Measurements from ENCODE around the gene ME3.

The ME3 gene

DNA sequence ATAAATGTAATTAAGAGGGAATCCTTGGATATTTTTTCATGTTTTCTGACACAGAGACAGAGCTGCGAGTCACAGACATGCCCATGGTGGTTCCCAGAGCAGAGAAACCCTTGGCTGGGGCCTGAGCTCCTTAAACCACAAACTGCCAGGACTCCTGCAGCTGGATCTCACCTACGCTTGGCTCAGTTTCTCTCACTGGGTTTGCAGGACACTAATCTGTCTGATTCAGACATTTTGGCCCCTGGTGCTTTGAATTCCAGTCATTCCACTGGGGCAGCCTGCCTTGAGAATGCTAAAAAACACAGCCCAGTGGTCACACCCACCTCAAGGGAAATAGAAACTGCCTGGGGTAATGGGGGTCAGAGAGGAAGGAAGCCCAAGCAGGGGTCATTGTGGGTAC is 175.1 kb downstream of the ME3 start:
- TF ChIP-seq ZNF274 (IDR thresholded peaks at IDR 0.05; ENCODE audit: low read depth, low read length): no peak
- no peak overlapping the region for H3K4me3 ChIP-seq (ENCODE audit: low read length)

DNA sequence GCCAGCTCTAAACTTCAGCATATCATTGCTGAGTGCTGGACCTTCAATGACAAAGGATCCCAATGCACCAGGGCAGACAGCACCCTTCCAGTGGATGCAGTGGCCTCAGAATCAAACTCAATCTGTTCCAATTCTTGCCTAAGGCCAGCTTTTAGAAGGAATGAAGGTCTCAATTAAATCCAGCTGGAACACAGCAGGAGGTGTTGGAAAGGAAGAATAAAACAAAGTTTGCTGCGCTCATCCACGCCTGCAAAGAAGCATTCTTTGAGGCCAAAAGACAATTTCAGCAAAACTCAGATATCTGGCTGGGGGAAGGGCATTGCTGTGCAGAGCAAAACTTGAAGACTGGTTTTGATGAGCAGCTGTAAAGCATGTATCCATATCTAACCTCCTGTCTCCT is 177.1 kb downstream of the ME3 start:
- no peak overlapping the region for H3K4me3 ChIP-seq (ENCODE audit: low read length)
- TF ChIP-seq ZNF274 (IDR thresholded peaks at IDR 0.05; ENCODE audit: low read depth, low read length): no peak

DNA sequence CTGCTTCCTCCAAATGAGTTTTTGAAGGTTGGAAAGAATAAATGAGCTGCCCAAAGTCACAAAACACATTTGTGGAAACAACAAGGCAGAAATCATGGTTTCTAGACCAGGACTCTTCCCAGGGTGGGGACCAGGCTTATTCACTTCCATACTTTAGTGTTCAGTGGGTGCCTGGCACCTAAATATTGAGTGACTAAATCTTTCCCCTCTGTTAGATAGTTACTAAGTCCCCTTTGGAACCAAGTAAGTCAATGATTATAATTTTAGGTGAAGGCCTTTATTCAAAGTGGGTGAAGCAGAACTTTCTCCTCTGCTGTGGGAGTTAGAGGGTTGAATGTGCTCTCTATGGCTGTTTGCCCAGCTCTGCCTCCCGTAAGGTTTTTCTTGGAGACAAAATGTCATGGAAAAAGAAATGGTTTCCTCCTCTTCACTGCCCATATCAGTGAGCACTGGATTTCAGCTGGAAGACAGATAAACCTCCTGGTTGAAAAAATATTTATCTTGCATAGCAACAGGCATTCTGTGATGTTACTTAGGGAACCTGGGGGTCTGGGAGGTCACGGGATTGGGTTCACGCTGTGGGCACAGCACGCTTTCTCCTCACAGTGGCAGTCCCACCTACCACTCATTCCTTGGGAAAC is 179.9 kb downstream of the ME3 start:
- no peak for TF ChIP-seq ZNF274 (IDR thresholded peaks at IDR 0.05; ENCODE audit: low read depth, low read length)
- no peak overlapping the region for H3K4me3 ChIP-seq (ENCODE audit: low read length)

DNA sequence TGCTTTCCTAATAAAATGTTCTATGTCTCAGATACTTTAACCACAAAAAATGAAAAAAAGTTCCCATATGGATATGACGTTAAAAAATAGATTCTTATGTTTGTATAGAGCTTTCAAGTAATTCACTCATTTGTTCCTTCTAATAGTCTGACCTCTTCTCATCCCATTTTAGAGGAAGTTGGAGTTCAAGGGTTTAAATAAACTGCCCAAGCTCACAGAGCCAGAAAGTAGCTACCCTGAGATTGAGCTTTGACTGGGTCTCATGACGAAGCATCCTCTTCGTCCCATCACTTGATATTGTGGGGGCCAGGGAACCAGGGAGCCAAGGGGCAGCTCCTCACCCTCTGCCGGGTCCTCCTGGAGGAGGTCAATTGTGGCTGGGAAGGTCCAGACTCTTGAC is 181.4 kb downstream of the ME3 start:
- H3K4me3 ChIP-seq (ENCODE audit: low read length): no peak overlapping the region

DNA sequence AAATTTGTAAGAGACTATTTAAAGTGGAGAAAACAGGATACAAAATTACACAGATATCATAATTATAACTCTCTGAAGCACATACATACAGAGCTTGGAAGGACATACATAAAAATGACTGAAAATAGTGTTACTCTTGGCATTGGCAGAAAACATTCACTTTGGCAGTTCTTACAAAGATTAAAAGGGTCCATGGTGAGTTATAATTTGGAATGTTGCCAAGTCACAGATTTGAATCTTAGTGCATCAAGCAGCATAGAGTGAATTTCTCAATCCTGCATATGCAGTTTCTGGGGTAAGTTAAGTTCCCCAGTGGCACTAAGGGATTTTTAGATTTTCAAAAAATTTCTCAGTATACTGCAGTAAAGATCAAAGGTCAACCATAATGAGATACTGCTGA is 181.8 kb downstream of the ME3 start:
- H3K4me3 ChIP-seq (ENCODE audit: low read length): no peak overlapping the region
- TF ChIP-seq ZNF274 (IDR thresholded peaks at IDR 0.05; ENCODE audit: low read depth, low read length): no peak

More for the DNA sequence above, 181.4 kb downstream of the ME3 start:
- TF ChIP-seq ZNF274 (IDR thresholded peaks at IDR 0.05; ENCODE audit: low read depth, low read length): no peak

DNA sequence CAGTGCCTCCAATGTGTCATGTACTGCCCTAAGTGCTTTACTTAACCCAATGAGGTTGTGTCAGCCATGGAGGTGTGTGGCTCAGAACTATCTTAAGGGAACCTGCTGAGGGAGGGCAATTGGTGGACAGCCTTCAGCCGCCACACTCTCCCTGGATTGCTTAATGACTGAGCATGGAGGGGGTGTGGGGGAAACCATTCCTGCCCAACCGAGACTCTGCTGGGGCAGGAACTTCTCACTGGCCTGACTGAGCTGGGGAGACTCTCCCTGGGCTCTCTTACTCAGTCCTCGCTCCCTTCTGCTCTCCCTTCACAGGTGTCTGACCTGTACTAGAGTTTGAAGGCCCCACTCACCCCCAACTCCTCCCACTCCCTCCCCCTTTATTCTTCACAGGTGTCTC is 183.0 kb downstream of the ME3 start:
- H3K4me3 ChIP-seq (ENCODE audit: low read length): no peak overlapping the region
- no peak for TF ChIP-seq ZNF274 (IDR thresholded peaks at IDR 0.05; ENCODE audit: low read depth, low read length)

DNA sequence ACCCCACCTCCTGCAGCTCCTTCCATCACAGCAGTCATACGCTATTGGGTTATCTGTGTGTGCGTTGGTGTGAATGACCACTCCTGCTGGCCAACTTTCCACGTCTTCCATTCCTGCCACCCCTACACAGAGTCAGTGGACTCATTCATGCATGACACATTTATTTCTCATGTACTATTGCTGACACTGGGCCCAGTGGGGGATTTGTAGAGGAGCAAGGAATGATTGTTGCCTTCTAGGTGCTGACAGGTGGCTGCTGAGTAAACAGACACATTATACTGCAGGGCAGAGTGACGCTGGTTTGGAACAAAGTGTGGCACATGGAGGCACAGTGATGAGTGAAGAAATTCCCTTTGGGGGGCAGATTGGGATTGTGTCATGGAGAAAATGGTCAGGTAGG is 183.9 kb downstream of the ME3 start:
- TF ChIP-seq ZNF274 (IDR thresholded peaks at IDR 0.05; ENCODE audit: low read depth, low read length): no peak

DNA sequence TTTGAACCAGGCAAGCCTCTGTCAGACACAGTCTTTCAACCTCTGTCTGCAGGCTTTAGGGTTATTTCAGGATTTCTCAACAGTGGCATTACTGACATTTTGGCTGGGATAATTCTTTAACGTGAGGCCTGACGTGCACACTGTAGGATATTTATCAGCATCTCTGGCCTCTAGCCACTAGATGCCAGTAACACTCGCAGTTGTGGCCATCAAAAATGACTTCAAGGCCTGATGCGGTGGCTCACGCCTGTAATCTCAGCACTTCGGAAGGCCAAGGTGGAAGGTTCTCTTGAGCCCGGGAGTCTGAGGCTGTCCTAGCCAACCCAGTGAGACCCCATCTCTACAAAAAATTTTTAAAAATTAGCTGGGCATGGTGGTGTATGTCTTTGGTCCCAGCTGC is 184.7 kb downstream of the ME3 start:
- no peak for TF ChIP-seq ZNF274 (IDR thresholded peaks at IDR 0.05; ENCODE audit: low read depth, low read length)
- H3K4me3 ChIP-seq (ENCODE audit: low read length): no peak overlapping the region

More for the DNA sequence above, 183.9 kb downstream of the ME3 start:
- no peak overlapping the region for H3K4me3 ChIP-seq (ENCODE audit: low read length)

DNA sequence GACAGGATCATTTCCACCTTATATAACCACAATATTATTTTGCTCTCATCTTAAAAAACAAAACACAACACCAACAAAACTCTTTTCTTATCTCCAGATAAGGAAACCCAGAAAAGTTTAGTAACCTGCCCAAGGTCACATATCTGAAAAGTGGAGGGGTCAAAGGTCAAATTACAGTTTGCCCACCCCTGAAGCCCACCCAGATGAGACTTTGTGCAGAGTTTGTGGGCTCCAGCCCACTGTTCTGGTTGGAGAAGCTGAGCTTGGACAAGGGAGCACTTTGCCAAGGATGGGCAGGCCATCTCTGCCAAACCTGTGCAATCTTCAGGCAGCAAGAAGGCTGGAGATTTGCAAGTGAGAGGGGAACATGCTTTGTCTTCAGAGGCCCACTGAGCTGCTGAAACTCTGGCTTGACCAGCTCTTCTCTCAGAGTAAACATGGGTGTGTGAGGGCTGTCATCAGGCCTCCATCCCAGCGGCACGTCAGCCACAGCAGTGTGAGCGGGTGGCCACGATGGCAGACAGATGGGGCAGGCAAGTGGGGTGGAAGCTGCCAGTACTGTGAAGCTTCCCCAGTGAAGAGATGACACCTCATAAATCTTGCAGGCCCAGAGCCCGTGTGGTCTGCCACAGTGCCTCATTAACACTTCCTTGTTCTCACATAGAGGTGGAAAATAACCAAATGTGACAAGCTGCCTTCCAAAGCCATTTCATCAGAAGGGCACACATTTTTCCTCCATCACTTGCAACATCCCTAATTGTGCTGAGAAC is 186.0 kb downstream of the ME3 start:
- TF ChIP-seq ZNF274 (IDR thresholded peaks at IDR 0.05; ENCODE audit: low read depth, low read length): no peak
- H3K4me3 ChIP-seq (ENCODE audit: low read length): no peak overlapping the region

DNA sequence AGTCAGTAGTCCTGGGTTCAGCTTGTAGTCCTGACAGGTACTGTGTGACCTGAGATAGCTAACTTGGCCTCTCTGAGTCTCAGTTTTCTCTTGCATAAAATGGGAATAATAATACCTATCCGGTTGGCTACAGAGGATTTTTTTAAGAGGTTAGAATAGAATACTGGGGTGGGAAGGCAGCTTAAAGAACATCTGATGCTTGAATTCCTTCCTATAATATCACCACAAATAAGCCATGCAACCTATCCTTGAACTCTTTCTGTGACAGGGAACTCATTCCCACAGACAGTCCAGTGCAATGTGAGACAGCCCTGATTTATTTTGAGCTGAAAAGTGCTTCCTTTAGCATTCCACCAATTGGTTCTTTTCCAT is 187.6 kb downstream of the ME3 start:
- no peak overlapping the region for H3K4me3 ChIP-seq (ENCODE audit: low read length)
- no peak for TF ChIP-seq ZNF274 (IDR thresholded peaks at IDR 0.05; ENCODE audit: low read depth, low read length)

DNA sequence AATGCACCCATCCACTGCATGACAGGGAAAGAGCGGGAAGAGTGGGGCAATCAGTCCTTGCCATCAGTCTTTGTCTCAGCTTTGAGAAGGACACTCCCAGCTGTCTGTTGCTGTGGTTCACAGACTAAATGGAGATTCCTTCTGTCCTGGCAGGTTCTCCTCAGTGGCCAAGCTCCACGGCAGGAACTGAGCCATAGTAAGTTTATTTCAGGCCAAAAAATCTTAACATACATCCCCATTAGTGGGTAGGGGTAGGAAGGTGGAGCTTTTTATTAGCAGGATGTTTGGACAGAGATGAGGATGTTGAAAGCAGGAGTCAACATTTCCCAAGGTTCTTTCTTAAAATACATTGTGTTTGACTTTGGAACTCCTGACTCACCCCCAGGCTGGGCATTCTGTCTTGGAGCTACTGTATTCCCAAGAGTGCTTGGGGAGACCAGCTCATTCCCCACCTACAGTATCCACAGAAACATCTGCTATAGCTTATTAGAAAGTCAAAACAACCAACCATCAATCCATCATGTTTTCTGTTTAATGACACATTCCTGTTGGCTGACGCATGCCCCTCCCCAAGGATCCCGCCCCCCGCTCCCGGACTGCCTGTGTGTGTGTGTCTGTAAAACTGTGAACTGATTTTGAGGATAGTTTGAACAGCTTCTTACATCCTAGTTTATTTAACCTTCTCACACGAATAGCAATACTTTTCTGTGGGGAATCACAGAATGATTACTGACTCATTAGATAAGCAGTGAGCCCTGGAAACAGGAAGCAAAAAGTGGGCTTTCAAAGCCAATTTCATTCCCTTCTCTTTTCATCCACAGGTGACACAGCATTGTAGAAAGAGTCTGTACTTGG is 188.2 kb downstream of the ME3 start:
- no peak for TF ChIP-seq ZNF274 (IDR thresholded peaks at IDR 0.05; ENCODE audit: low read depth, low read length)
- no peak overlapping the region for H3K4me3 ChIP-seq (ENCODE audit: low read length)

DNA sequence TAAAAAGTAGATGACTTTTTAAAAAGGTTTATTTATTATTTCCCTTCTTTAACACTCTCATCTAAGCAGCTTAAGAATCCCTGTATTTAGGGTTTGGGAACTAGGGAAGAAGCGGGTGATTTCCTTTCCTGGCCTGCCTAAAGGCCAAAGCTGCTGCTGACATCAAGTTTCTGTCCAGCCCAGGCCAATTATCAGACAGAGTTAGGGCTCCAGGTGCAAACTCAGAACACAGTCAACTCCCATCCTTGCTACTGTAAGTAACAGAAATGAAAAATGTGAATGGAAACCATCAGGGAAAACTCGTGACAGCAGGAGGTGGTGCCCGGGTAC is 188.8 kb downstream of the ME3 start:
- TF ChIP-seq ZNF274 (IDR thresholded peaks at IDR 0.05; ENCODE audit: low read depth, low read length): no peak
- no peak overlapping the region for H3K4me3 ChIP-seq (ENCODE audit: low read length)

DNA sequence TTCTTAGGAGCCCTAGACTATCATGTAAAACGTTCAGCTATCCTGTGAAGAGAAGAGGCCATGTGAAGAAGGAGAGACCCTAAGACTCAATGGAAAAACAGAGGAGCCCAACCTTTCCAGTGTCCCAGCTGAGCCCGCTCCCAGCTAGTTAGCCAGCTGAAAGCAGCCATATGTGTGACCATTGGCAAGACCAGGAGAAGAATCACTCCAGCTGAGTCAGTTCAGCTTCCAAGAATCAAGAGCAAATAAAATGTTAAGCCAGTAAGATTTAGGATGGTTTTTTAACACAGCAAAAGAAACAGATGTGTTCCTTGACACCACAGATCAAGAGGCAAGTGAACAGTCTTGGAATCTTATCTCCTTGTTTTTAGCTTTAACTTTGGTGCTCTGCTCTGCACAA is 189.7 kb downstream of the ME3 start:
- TF ChIP-seq ZNF274 (IDR thresholded peaks at IDR 0.05; ENCODE audit: low read depth, low read length): no peak

DNA sequence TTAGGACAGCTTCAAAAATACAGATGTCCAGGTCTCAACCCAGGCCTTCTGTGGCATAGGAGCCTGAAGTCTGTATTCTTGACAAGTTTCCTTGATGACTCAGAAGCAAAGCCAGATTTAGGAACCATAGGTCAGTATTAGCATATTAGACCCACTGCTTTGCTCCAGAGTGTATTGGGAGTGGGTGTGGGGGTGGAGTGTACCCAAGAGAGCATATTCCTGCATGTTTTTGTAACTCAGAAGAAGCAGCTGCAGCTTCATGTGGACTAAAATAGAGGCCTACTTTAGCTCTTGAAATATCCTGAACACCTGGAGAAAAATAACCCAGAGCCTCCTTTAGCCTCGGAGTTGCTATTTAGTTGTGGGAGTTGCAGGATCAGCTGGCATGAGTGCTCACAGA is 191.0 kb downstream of the ME3 start:
- TF ChIP-seq ZNF274 (IDR thresholded peaks at IDR 0.05; ENCODE audit: low read depth, low read length): no peak

More for the DNA sequence above, 189.7 kb downstream of the ME3 start:
- H3K4me3 ChIP-seq (ENCODE audit: low read length): no peak overlapping the region

DNA sequence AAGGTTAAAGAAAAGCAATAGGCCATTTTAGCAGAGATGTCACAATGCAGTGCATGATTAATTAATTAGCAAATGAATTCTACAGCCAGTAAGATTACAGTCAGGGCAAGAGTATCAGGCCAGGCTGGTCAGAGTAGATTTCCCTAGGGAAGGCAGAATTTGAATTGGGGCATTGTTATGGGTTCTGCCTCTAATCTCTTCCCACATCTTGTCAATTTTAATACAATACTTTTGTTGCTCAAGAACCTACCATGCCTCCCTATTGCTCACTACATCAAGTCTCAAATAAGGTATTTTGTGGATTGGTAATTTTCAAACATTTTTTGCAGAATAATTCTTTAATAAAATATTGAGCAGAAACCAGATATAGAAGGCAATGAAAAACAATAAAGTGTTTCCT is 194.1 kb downstream of the ME3 start:
- no peak for TF ChIP-seq ZNF274 (IDR thresholded peaks at IDR 0.05; ENCODE audit: low read depth, low read length)

More for the DNA sequence above, 191.0 kb downstream of the ME3 start:
- no peak overlapping the region for H3K4me3 ChIP-seq (ENCODE audit: low read length)

More for the DNA sequence above, 194.1 kb downstream of the ME3 start:
- no peak overlapping the region for H3K4me3 ChIP-seq (ENCODE audit: low read length)
